ENCODE data around the gene PSME3. TPM values are rescaled to one million over a fixed set of nuclear protein-coding genes. Genes with fewer than 3 reads are reported as not detected.

Gene PSME3
- total and polyA plus RNA-seq, 2 of the 13 experiments (the other 11 are each of a cell fraction or from before 2014, with no cell fraction given) = 66.3 to 135 TPM

DNA sequence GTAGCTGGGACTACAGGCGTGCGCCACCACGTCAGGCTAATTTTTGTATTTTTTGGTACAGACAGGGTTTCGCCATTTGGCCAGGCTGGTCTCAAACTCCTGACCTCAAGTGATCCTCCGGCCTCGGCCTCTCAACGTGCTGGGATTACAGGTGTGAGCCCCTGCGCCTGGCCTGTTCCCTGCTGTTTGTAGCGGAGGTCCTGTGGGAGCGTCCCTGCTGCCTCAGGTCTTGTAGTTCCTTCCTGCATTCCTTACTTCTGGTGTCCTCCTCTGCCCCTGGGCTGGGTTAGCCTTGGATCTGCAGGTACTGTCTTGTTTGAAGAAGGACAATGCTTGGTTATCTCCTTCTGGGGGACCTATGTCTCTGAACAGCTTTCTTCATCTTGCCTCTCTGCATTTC, 43.8 kb downstream of the PSME3 start:
- in situ Hi-C loops (cut with HindIII; ENCODE audit: extremely low pct_ligation_motif_present, low pct_unique_long_range_greater_than_20kb) = no loop called here
- H3K4me3 ChIP-seq (replicated peaks in 1 of 3; ENCODE audit: insufficient read depth in 1 of 3, low read depth in 2 of 3, low read length in 3 of 3) = no peak overlapping the region
- no peaks in the 10 kb centered on the region for H3K9me3 ChIP-seq (ENCODE audit: low read length)
- H4K20me1 ChIP-seq (ENCODE audit: insufficient read depth, low read length) = no peaks in the 10 kb centered on the region
- H3K9ac ChIP-seq (ENCODE audit: insufficient read depth, low read depth, low read length) = no peak overlapping the region
- no peaks in the 10 kb centered on the region for H3K27me3 ChIP-seq (ENCODE audit: control insufficient read depth in 1 of 2, insufficient read depth in 2 of 2, low read length in 2 of 2)
- no peak overlapping the region for H2AFZ ChIP-seq (ENCODE audit: low read length)
- CTCF ChIA-PET (ENCODE audit: low intra/inter-chr PET ratio, low total read pairs) = no interaction called here
- H3K4me1 ChIP-seq (ENCODE audit: insufficient read depth, low read length) = peaks cover 71% of the 10 kb centered on the region
- FAIRE-seq = no peak
- 94% methylated on average over 10 of the region's 10 CpGs for whole genome bisulfite sequencing (ENCODE audit: low lambda C conversion rate)
- POLR2A ChIA-PET = no interaction called here
- no peak overlapping the region for H3K27ac ChIP-seq (ENCODE audit: extremely low read length, insufficient read depth, low read length)
- no TSS peak for BruUV-seq (replicated peaks)
- no peak overlapping the region for H3K4me2 ChIP-seq (ENCODE audit: low read depth, low read length)
- no peaks in the 10 kb centered on the region for H3K36me3 ChIP-seq (replicated peaks in 1 of 2; ENCODE audit: control insufficient read depth in 1 of 2, insufficient read depth in 2 of 2, low read length in 2 of 2)
- intact Hi-C loops (cut with micrococcal nuclease; ENCODE audit: unreplicated experiment) = no loop called here
- H3K79me2 ChIP-seq (ENCODE audit: insufficient read depth, low read length) = no peaks in the 10 kb centered on the region
- no peak for ATAC-seq
- no peak for DNase-seq (ENCODE audit: low spot score)
- TF ChIP-seq EEA1 (CRISPR knock-in tag; IDR thresholded peaks at IDR 0.05; ENCODE audit: borderline replicate concordance) (0 out of 2 replicates have a peak, but pooled peaks have one; percentile 76), ZNF775 (CRISPR knock-in tag; IDR thresholded peaks at IDR 0.05; ENCODE audit: borderline replicate concordance) (no peak), ZNF460 (CRISPR knock-in tag; IDR thresholded peaks at IDR 0.05; ENCODE audit: borderline replicate concordance) (peak; percentile 85; the same call in 1 of the 2 replicates), ZNF780A (CRISPR knock-in tag; IDR thresholded peaks at IDR 0.05) (no peak)
- TF ChIP-seq, protein P1, sequence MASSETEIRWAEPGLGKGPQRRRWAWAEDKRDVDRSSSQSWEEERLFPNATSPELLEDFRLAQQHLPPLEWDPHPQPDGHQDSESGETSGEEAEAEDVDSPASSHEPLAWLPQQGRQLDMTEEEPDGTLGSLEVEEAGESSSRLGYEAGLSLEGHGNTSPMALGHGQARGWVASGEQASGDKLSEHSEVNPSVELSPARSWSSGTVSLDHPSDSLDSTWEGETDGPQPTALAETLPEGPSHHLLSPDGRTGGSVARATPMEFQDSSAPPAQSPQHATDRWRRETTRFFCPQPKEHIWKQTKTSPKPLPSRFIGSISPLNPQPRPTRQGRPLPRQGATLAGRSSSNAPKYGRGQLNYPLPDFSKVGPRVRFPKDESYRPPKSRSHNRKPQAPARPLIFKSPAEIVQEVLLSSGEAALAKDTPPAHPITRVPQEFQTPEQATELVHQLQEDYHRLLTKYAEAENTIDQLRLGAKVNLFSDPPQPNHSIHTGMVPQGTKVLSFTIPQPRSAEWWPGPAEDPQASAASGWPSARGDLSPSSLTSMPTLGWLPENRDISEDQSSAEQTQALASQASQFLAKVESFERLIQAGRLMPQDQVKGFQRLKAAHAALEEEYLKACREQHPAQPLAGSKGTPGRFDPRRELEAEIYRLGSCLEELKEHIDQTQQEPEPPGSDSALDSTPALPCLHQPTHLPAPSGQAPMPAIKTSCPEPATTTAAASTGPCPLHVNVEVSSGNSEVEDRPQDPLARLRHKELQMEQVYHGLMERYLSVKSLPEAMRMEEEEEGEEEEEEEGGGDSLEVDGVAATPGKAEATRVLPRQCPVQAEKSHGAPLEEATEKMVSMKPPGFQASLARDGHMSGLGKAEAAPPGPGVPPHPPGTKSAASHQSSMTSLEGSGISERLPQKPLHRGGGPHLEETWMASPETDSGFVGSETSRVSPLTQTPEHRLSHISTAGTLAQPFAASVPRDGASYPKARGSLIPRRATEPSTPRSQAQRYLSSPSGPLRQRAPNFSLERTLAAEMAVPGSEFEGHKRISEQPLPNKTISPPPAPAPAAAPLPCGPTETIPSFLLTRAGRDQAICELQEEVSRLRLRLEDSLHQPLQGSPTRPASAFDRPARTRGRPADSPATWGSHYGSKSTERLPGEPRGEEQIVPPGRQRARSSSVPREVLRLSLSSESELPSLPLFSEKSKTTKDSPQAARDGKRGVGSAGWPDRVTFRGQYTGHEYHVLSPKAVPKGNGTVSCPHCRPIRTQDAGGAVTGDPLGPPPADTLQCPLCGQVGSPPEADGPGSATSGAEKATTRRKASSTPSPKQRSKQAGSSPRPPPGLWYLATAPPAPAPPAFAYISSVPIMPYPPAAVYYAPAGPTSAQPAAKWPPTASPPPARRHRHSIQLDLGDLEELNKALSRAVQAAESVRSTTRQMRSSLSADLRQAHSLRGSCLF (CRISPR knock-in tag; IDR thresholded peaks at IDR 0.05; ENCODE audit: borderline replicate concordance) = no peak
- TF ChIP-seq, protein P2, sequence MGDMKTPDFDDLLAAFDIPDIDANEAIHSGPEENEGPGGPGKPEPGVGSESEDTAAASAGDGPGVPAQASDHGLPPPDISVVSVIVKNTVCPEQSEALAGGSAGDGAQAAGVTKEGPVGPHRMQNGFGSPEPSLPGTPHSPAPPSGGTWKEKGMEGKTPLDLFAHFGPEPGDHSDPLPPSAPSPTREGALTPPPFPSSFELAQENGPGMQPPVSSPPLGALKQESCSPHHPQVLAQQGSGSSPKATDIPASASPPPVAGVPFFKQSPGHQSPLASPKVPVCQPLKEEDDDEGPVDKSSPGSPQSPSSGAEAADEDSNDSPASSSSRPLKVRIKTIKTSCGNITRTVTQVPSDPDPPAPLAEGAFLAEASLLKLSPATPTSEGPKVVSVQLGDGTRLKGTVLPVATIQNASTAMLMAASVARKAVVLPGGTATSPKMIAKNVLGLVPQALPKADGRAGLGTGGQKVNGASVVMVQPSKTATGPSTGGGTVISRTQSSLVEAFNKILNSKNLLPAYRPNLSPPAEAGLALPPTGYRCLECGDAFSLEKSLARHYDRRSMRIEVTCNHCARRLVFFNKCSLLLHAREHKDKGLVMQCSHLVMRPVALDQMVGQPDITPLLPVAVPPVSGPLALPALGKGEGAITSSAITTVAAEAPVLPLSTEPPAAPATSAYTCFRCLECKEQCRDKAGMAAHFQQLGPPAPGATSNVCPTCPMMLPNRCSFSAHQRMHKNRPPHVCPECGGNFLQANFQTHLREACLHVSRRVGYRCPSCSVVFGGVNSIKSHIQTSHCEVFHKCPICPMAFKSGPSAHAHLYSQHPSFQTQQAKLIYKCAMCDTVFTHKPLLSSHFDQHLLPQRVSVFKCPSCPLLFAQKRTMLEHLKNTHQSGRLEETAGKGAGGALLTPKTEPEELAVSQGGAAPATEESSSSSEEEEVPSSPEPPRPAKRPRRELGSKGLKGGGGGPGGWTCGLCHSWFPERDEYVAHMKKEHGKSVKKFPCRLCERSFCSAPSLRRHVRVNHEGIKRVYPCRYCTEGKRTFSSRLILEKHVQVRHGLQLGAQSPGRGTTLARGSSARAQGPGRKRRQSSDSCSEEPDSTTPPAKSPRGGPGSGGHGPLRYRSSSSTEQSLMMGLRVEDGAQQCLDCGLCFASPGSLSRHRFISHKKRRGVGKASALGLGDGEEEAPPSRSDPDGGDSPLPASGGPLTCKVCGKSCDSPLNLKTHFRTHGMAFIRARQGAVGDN (CRISPR knock-in tag; IDR thresholded peaks at IDR 0.05) = 0 out of 2 replicates have a peak, but pooled peaks have one; percentile 15
- TF ChIP-seq, protein P3, sequence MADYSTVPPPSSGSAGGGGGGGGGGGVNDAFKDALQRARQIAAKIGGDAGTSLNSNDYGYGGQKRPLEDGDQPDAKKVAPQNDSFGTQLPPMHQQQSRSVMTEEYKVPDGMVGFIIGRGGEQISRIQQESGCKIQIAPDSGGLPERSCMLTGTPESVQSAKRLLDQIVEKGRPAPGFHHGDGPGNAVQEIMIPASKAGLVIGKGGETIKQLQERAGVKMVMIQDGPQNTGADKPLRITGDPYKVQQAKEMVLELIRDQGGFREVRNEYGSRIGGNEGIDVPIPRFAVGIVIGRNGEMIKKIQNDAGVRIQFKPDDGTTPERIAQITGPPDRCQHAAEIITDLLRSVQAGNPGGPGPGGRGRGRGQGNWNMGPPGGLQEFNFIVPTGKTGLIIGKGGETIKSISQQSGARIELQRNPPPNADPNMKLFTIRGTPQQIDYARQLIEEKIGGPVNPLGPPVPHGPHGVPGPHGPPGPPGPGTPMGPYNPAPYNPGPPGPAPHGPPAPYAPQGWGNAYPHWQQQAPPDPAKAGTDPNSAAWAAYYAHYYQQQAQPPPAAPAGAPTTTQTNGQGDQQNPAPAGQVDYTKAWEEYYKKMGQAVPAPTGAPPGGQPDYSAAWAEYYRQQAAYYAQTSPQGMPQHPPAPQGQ (CRISPR knock-in tag; IDR thresholded peaks at IDR 0.05; ENCODE audit: borderline replicate concordance) = 0 out of 2 replicates have a peak, but pooled peaks have one; percentile 52
- TF ChIP-seq, protein P4, sequence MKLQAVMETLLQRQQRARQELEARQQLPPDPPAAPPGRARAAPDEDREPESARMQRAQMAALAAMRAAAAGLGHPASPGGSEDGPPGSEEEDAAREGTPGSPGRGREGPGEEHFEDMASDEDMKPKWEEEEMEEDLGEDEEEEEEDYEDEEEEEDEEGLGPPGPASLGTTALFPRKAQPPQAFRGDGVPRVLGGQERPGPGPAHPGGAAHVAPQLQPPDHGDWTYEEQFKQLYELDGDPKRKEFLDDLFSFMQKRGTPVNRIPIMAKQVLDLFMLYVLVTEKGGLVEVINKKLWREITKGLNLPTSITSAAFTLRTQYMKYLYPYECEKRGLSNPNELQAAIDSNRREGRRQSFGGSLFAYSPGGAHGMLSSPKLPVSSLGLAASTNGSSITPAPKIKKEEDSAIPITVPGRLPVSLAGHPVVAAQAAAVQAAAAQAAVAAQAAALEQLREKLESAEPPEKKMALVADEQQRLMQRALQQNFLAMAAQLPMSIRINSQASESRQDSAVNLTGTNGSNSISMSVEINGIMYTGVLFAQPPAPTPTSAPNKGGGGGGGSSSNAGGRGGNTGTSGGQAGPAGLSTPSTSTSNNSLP (IDR thresholded peaks at IDR 0.05; ENCODE audit: low read depth, low read length) = no peak

Measured in HepG2 (cell line).